Muscle layer of duodenum (tissue), 2 donors: Measurements from ENCODE around the gene TLCD3B.
A peak's percentile ranks its signal among the peaks of the same experiment; 100 is the strongest.
"Not testable (repeated sequence)": the region's sequence is repeated elsewhere in the genome, so short reads cannot be mapped to it uniquely, and the experiment has no call there.

Source experiments
- H3K27ac ChIP-seq: one replicate; pipeline ENCODE4 v1.7.0; 2013; ENCODE audit warnings: mild to moderate bottlenecking, low read length
- H3K27me3 ChIP-seq: one replicate; pipeline ENCODE4 v1.7.0; 2013; ENCODE audit warnings: low read depth, mild to moderate bottlenecking, control low read depth, low read length
- H3K36me3 ChIP-seq, 2 donors: one replicate each; pipeline ENCODE4 v1.7.0; 2013; ENCODE audit warnings: low read length in 2 of 2, control low read depth in 1 of 2, mild to moderate bottlenecking in 1 of 2; ENCODE audit not compliant: insufficient read depth in 2 of 2, control insufficient read depth in 1 of 2
- H3K4me1 ChIP-seq, 2 donors: one replicate each; pipeline ENCODE4 v1.7.0; 2013; ENCODE audit warnings: low read length in 2 of 2, mild to moderate bottlenecking in 2 of 2, control low read depth in 1 of 2, moderate library complexity in 1 of 2; ENCODE audit not compliant: insufficient read depth in 2 of 2, control insufficient read depth in 1 of 2
- H3K4me3 ChIP-seq, 2 donors: one replicate each; pipeline ENCODE4 v1.7.0; 2013; ENCODE audit warnings: low read length in 2 of 2, low read depth in 1 of 2, mild to moderate bottlenecking in 1 of 2
- H3K9me3 ChIP-seq, 2 donors: one replicate each; pipeline ENCODE4 v1.7.0; 2013; ENCODE audit warnings: low read length in 2 of 2, control low read depth in 1 of 2, mild to moderate bottlenecking in 1 of 2; ENCODE audit not compliant: control insufficient read depth in 1 of 2
- donor health status: healthy.

TLCD3B gene

DNA sequence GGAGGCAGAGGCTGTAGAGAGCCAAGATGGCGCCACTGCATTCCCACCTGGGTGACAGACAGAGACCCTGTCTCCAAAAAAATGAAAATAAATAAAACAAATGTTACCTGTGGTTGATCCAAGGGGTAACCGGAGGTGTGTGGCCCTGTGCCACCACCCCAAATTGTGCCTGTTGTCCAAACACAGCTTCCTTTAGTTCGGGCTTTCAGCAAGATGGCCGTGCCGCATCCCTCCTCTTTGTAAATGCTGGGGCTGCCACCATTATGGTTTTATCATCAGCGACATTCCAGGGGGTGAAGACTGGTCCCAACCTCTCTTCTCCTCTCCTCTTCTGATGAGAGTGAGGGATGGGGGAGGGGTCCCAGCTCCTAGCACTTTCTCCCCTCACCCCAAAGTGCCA lies 8.2 kb downstream of the TLCD3B start, which contains the start of gene C16orf92:
Gene C16orf92 (plus strand): TSS at position 312 of the 400 bp plus-strand sequence. CDS start 143 bp downstream, outside the sequence.
- peaks cover 0 to 10% of the 10 kb centered on the region in 2 donors for H3K4me1 ChIP-seq
- H3K9me3 ChIP-seq, result no peaks in the 10 kb centered on the region
- no peak within 1 kb of the TSS for H3K27ac ChIP-seq
- H3K27me3 ChIP-seq, result peaks cover 6% of the 10 kb centered on the region
- H3K4me3 ChIP-seq, result no peak within 1 kb of the TSS
- H3K36me3 ChIP-seq, result no peaks in the 10 kb centered on the region

GRCh38 chr16:30018731-30019158 lies 12.3 kb downstream of the TLCD3B start:
- H3K9me3 ChIP-seq, result no peaks in the 10 kb centered on the region
- H3K4me3 ChIP-seq, result no peak overlapping the region
- no peak overlapping the region for H3K27ac ChIP-seq

DNA sequence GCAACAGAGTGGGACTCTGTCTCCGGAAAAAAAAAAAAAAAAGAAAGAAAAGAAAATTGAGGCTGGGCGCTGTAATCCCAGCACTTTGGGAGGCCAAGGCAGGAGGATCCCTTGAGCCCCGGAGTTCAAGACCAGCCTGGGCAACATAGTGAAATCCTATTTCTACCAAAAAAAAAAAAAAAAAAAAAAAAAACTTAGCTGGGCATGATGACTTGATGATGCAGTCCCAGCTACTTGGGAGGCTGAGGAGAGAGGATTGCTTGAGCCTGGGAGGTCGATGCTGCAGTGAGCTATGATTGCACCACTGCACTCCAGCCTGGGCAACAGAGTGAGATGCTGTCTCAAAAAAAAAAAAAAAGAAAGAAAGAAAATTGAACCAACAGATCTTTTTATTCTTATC lies 13.1 kb downstream of the TLCD3B start:
- H3K4me3 ChIP-seq, H3K36me3 ChIP-seq, H3K27ac ChIP-seq, H3K27me3 ChIP-seq, H3K9me3 ChIP-seq: not testable (repeated sequence)
- peaks cover 0 to 10% of the 10 kb centered on the region in 2 donors for H3K4me1 ChIP-seq

More at GRCh38 chr16:30018731-30019158, 12.3 kb downstream of the TLCD3B start:
- no peaks in the 10 kb centered on the region for H3K36me3 ChIP-seq
- H3K4me1 ChIP-seq, result peaks cover 0 to 10% of the 10 kb centered on the region in 2 donors
- H3K27me3 ChIP-seq, result no peaks in the 10 kb centered on the region

- Histone ChIP-seq H3K4me3 (no peak overlapping the region), H3K4me1 (peaks cover 0 to 10% of the 10 kb centered on the region in 2 donors), H3K36me3 (no peaks in the 10 kb centered on the region), H3K27ac (no peak overlapping the region), H3K27me3 (no peaks in the 10 kb centered on the region), H3K9me3 (no peaks in the 10 kb centered on the region)
These were observed 13.8 kb downstream of the TLCD3B start for GRCh38 chr16:30017277-30017656.

GRCh38 chr16:30016555-30017276 lies 14.4 kb downstream of the TLCD3B start:
- H3K27ac ChIP-seq, result no peak overlapping the region
- no peaks in the 10 kb centered on the region for H3K36me3 ChIP-seq
- H3K27me3 ChIP-seq, result peaks cover 5% of the 10 kb centered on the region
- H3K9me3 ChIP-seq, result no peaks in the 10 kb centered on the region
- no peak overlapping the region for H3K4me3 ChIP-seq
- H3K4me1 ChIP-seq, result peaks cover 0 to 9% of the 10 kb centered on the region in 2 donors

DNA sequence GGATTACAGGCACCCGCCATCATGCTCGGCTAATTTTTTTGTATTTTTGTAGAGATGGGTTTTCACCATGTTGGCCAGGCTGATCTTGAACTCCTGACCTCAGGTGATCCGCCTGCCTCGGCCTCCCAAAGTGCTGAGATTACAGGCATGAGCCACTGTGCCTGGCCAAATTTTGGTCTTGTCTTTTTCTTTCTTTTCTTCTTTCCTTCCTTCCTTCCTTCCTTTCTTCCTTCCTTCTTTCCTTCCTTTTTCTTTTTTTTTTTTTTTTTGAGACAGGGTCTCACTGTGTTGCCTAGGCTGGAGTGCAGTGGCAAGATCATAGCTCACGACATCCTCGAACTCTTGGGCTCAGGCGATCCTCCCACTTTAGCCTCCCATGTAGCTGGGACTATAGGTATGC lies 15.6 kb downstream of the TLCD3B start:
- Histone ChIP-seq H3K4me1 (peaks cover 0 to 12% of the 10 kb centered on the region in 2 donors), H3K27me3 (peaks cover 11% of the 10 kb centered on the region)
- not testable (repeated sequence) for H3K27ac ChIP-seq, H3K9me3 ChIP-seq, H3K36me3 ChIP-seq, H3K4me3 ChIP-seq

DNA sequence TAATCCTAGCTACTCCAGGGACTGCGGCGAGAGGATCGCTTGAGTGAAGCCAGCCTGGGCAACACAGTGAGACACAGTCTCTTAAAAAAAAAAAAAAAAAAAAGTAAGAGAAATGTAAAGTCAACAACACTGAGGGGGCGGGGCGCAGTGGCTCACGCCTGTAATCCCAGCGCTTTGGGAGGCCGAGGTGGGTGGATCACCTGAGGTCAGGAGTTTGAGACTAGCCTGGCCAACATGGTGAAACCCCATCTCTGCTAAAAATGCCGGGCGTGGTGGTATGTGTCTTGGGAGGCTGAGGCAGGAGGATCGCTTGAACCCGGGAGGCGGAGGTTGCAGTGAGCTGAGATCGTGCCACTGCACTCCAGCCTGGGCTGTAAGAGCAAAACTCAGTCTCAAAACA lies 18.5 kb downstream of the TLCD3B start:
- not testable (repeated sequence) for H3K36me3 ChIP-seq, H3K4me3 ChIP-seq, H3K9me3 ChIP-seq, H3K27ac ChIP-seq
- peaks cover 21% of the 10 kb centered on the region for H3K27me3 ChIP-seq
- peaks cover 0 to 19% of the 10 kb centered on the region in 2 donors for H3K4me1 ChIP-seq

GRCh38 chr16:30011714-30012504 lies 19.2 kb downstream of the TLCD3B start:
- Histone ChIP-seq H3K36me3 (no peaks in the 10 kb centered on the region), H3K27ac (no peak overlapping the region), H3K27me3 (peaks cover 21% of the 10 kb centered on the region), H3K9me3 (no peaks in the 10 kb centered on the region), H3K4me3 (peak overlapping the region in 1 of 2 donors; percentile 42), H3K4me1 (peaks cover 0 to 19% of the 10 kb centered on the region in 2 donors)

GRCh38 chr16:30010844-30011713 lies 20.0 kb downstream of the TLCD3B start, which contains the start of gene DOC2A:
Gene DOC2A (minus strand): TSS chr16:30011027. CDS start chr16:30010222, 805 bp downstream.
- Histone ChIP-seq H3K27me3 (peaks cover 21% of the 10 kb centered on the region), H3K4me3 (peak within 1 kb of the TSS in 1 of 2 donors; percentile 42), H3K4me1 (peaks cover 0 to 19% of the 10 kb centered on the region in 2 donors), H3K36me3 (no peaks in the 10 kb centered on the region), H3K27ac (no peak within 1 kb of the TSS), H3K9me3 (no peaks in the 10 kb centered on the region)

DNA sequence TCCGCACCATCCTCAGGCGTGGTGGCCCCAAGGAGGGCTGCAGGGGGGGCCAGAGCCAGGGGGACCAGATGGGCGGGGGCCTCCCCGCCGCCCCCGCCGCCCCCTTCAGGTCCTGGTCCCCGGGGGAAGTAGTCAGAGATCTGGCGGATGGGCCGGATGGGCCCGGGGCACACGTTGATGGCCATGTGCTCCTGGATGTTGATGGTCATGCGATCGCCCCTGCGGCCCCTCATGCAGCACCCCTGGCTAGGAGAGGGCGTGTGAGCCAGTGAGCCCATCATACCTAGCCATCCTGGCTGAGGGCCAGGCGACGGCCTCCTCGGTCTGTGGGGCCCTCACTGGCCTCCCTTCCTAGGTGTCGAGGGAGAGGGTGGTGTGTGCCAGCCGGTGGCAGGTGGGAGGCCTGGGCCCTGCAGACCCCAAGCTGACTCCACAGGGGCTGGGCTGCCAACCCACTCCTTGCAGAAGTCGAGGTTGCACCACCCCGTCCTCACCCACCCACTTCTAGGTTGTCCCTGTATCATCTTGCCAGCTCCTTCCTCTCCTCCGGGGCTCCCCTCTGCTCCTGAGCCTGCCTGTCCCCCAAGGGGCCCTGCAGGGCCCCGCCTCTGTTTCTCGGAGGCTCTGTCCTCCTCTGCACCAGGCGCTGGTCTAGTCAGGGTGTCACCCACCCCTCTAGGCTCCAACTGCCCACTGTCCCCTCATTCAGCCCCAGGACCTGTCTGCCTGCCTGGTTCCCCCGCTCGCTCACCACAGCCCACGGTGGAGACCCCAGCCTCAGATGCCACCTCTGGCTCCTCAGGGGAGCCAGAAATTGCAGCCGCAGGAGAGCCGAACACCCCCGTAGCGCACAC lies 20.9 kb downstream of the TLCD3B start:
- no peaks in the 10 kb centered on the region for H3K9me3 ChIP-seq
- peaks cover 0 to 23% of the 10 kb centered on the region in 2 donors for H3K4me1 ChIP-seq
- no peaks in the 10 kb centered on the region for H3K36me3 ChIP-seq
- no peak overlapping the region for H3K27ac ChIP-seq
- peaks cover 21% of the 10 kb centered on the region for H3K27me3 ChIP-seq
- peak overlapping the region in 1 of 2 donors; percentile 42 for H3K4me3 ChIP-seq
